Keratinocyte (primary cell): ENCODE data around the gene MGME1.

ENCODE experiments used
- CTCF ChIP-seq, 3 experiments: IDR thresholded peaks in 1 of 3; conservative IDR thresholded peaks in 1 of 3; optimal IDR thresholded peaks in 1 of 3; 2 replicates in 2 of 3; 3 replicates in 1 of 3; pipeline versions ENCODE3 to v1.5.1; 2011; ENCODE audit warnings: low read length in 3 of 3, mild to moderate bottlenecking in 3 of 3, moderate library complexity in 2 of 3, control low read depth in 1 of 3, inconsistent platforms in 1 of 3; ENCODE audit not compliant: insufficient read depth in 2 of 3; ENCODE audit errors: extremely low read depth in 1 of 3
- EZH2 ChIP-seq: IDR thresholded peaks from one replicate; pipeline ENCODE4 v1.6.1; 2012; ENCODE audit warnings: inconsistent platforms, mild to moderate bottlenecking, low read length, moderate library complexity

GRCh38 chr20:17941826-17942196 is 27.0 kb upstream of the MGME1 start:
- TF ChIP-seq CTCF (optimal IDR thresholded peaks at IDR 0.05 in 1 of 3, IDR thresholded peaks at IDR 0.05 in 1 of 3, conservative IDR thresholded peaks at IDR 0.05 in 1 of 3; ENCODE audit: extremely low read depth in 1 of 3, insufficient read depth in 2 of 3, low read length in 3 of 3) (no peak), EZH2 (no peak)
